Prostate gland (tissue), 2 donors: ENCODE data around the gene FAT4. TPM values are rescaled to one million over a fixed set of nuclear protein-coding genes. Genes with fewer than 3 reads are reported as not detected.

Experiments used
- DNase-seq: peaks from one replicate; pipeline ENCODE4 v3.0.0-alpha.2; 2019; ENCODE audit warnings: low spot score
- H3K27ac ChIP-seq, 2 donors: fragments of 200-600 bp; sonication (generic); 2 replicates each; pipeline ENCODE4 v1.5.1; 2017 to 2019
- H3K27me3 ChIP-seq: fragments of 200-600 bp; sonication (generic); replicated peaks from 2 replicates; pipeline ENCODE4 v1.5.1; 2019; ENCODE audit not compliant: insufficient read depth
- H3K36me3 ChIP-seq, 2 donors: fragments of 200-600 bp; sonication (generic); 1 replicate in 1 of 2; 2 replicates in 1 of 2; pipeline versions ENCODE4 v1.5.1 to v1.8.1; 2017 to 2019
- H3K4me1 ChIP-seq: fragments of 200-600 bp; sonication (generic); replicated peaks from 2 replicates; pipeline ENCODE4 v1.5.1; 2019
- H3K4me3 ChIP-seq, 2 donors: fragments of 200-600 bp; sonication (generic); 2 replicates each; pipeline ENCODE4 v1.5.1; 2017 to 2019
- H3K9me3 ChIP-seq: fragments of 200-600 bp; sonication (generic); 2 replicates; pipeline ENCODE4 v1.5.1; 2017
- POLR2A ChIP-seq: fragments of 450-650 bp; IDR thresholded peaks from one replicate; pipeline ENCODE4 v1.6.1; 2016; ENCODE audit warnings: antibody characterized with exemption, mild to moderate bottlenecking
- POLR2AphosphoS5 ChIP-seq: sonication (generic); formaldehyde crosslinking; IDR thresholded peaks from one replicate; pipeline ENCODE4 v1.6.1; 2017; ENCODE audit warnings: antibody characterized with exemption
- WGBS: methylation state at CpG from one replicate; pipeline ENCODE4 v1.1.5; 2018; 5-methylcytosine and 5-hydroxymethylcytosine counted together
- intact Hi-C: fragments of 100-400 bp; cut with DNase I; formaldehyde crosslinking; loops from one replicate; pipeline ENCODE4 v1.14.2; 2022
- total RNA-seq, 2 donors: library from RNA; depleted of rRNA; stranded (reverse); fragments of >200 nt; gene quantifications; one replicate each; pipeline ENCODE4 v1.1.0, GENCODE V29; 2016
- TF ChIP-seq, protein P1 (sequence below), 4 experiments: fragments of 200-600 bp in 2 of 4; fragments of 450-650 bp in 2 of 4; sonication (generic) in 2 of 4; IDR thresholded peaks; 1 replicate in 3 of 4; 2 replicates in 1 of 4; pipeline ENCODE4 v1.5.1; 2016 to 2019; ENCODE audit warnings: antibody characterized with exemption in 4 of 4, mild to moderate bottlenecking in 2 of 4, moderate library complexity in 2 of 4

Gene FAT4
- total RNA-seq, 2 donors from 2014 or later: 5.4 to 10.3 TPM

DNA sequence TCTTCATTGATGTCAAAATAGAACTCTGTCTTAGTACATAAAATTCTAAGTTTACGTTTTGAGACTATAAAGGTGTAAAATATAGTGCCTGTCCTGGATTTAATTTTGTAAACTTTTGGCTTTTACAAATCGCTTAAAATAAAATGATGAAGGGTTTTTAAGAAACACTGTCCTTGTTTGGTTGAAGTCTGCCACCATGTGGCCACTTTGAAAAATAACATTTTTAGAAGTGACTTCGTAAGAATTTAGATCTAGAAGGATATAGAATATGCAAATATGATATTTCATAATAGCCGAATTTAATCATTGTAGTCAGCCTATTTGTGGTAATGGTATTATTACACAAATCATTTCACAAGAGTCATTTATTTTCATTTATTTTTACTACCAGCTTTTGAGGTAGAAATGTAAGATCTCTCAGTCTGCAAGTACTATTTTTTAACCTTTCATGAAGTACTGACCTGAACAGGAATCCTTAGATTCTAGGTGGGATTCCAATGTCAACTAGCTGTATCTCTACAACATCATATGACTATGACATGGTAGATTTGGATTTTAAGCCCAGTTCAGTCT lies 31.0 kb upstream of the FAT4 start:
- H3K4me3 ChIP-seq: no peak overlapping the region
- no peaks in the 10 kb centered on the region for H3K36me3 ChIP-seq
- no peaks in the 10 kb centered on the region for H3K27me3 ChIP-seq
- TF ChIP-seq POLR2A (no peak), POLR2AphosphoS5 (no peak)
- TF ChIP-seq, protein P1, sequence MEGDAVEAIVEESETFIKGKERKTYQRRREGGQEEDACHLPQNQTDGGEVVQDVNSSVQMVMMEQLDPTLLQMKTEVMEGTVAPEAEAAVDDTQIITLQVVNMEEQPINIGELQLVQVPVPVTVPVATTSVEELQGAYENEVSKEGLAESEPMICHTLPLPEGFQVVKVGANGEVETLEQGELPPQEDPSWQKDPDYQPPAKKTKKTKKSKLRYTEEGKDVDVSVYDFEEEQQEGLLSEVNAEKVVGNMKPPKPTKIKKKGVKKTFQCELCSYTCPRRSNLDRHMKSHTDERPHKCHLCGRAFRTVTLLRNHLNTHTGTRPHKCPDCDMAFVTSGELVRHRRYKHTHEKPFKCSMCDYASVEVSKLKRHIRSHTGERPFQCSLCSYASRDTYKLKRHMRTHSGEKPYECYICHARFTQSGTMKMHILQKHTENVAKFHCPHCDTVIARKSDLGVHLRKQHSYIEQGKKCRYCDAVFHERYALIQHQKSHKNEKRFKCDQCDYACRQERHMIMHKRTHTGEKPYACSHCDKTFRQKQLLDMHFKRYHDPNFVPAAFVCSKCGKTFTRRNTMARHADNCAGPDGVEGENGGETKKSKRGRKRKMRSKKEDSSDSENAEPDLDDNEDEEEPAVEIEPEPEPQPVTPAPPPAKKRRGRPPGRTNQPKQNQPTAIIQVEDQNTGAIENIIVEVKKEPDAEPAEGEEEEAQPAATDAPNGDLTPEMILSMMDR (IDR thresholded peaks at IDR 0.05): peak; percentile 38 to 61 (median 58)
- DNase-seq: no peak
- intact Hi-C loops: loop anchor here (5.0 kb wide), 1 partner anchor 951 kb away; no protein-coding TSS in a partner anchor
- H3K27ac ChIP-seq: no peak overlapping the region
- no peaks in the 10 kb centered on the region for H3K9me3 ChIP-seq
- 2% methylated on average over 4 of the region's 4 CpGs for WGBS
- no peaks in the 10 kb centered on the region for H3K4me1 ChIP-seq

DNA sequence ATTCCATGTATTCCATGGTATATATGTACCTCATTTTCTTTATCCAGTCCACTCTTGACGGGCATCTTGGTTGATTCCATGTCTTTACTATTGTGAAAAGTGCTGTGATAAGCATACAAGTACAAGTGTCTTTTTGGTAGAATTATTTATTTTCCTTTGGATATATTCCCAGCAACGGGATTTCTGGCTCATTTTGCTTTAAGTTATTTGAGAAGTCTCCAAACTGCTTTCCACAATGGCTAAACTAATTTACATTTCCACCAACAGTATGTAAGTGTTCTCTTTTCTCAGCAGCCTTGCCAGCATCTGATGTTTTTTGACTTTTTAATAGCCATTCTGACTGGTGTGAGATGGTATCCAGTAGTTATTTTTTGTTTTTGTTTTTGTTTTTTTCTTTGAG lies 17.6 kb upstream of the FAT4 start:
- intact Hi-C loops: no loop called here
- H3K36me3 ChIP-seq: no peaks in the 10 kb centered on the region
- H3K27me3 ChIP-seq: no peaks in the 10 kb centered on the region
- H3K4me1 ChIP-seq: no peaks in the 10 kb centered on the region
- no peak overlapping the region for H3K27ac ChIP-seq
- H3K4me3 ChIP-seq: no peak overlapping the region
- TF ChIP-seq POLR2A (no peak), POLR2AphosphoS5 (no peak)
- TF ChIP-seq, protein P1 (IDR thresholded peaks at IDR 0.05): no peak
- no peaks in the 10 kb centered on the region for H3K9me3 ChIP-seq
- DNase-seq: no peak
- 57% methylated on average over 2 of the region's 2 CpGs for WGBS

DNA sequence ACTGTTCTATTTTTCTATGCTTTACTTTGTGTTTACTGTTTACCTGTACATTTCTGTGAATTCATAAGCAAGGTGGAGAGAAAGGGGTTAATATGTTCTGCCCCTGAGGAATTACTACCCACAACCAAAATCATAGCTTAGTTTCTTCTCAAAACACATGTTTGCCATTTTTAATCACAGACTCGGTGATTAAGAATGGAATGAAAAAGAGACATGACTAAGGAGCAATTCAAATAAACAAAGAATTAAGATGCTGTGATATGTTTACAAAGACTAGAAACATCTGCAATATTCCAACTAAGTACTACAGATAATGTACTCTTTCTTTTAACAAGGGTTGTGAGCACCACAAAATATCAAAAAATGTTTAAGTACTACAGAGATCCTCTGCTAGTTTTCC lies 11.7 kb upstream of the FAT4 start:
- H3K36me3 ChIP-seq: no peaks in the 10 kb centered on the region
- DNase-seq: no peak
- no peaks in the 10 kb centered on the region for H3K4me1 ChIP-seq
- intact Hi-C loops: no loop called here
- no peak overlapping the region for H3K4me3 ChIP-seq
- no peaks in the 10 kb centered on the region for H3K9me3 ChIP-seq
- H3K27me3 ChIP-seq: no peaks in the 10 kb centered on the region
- TF ChIP-seq, protein P1 (IDR thresholded peaks at IDR 0.05): no peak
- TF ChIP-seq POLR2A (no peak), POLR2AphosphoS5 (no peak)
- 30% methylated on average over 1 of the region's 1 CpG for WGBS
- H3K27ac ChIP-seq: no peak overlapping the region

DNA sequence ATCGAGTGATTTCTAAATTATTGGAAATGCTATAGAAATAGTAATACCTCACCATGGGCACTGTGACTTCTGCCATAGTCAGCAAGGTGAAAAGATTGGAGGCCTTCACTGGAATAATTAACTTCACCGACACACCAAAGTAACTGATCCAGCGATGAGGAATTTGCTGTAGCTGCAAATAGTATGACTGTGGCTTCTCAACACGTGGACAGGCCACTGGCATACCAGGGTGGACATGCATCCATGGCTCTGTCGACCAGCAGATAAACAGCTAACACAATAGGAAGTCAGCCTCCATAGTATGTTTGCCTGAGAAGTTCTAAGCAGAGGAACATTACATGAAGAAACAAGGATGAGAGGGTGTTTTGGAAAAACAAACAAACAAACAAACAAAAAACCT lies 10.9 kb upstream of the FAT4 start:
- no peaks in the 10 kb centered on the region for H3K36me3 ChIP-seq
- H3K4me3 ChIP-seq: no peak overlapping the region
- no peaks in the 10 kb centered on the region for H3K4me1 ChIP-seq
- H3K27ac ChIP-seq: no peak overlapping the region
- TF ChIP-seq POLR2A (no peak), POLR2AphosphoS5 (no peak)
- TF ChIP-seq, protein P1 (IDR thresholded peaks at IDR 0.05): no peak
- H3K27me3 ChIP-seq: no peaks in the 10 kb centered on the region
- intact Hi-C loops: no loop called here
- DNase-seq: no peak
- WGBS: 85% methylated on average over 5 of the region's 5 CpGs
- no peaks in the 10 kb centered on the region for H3K9me3 ChIP-seq

DNA sequence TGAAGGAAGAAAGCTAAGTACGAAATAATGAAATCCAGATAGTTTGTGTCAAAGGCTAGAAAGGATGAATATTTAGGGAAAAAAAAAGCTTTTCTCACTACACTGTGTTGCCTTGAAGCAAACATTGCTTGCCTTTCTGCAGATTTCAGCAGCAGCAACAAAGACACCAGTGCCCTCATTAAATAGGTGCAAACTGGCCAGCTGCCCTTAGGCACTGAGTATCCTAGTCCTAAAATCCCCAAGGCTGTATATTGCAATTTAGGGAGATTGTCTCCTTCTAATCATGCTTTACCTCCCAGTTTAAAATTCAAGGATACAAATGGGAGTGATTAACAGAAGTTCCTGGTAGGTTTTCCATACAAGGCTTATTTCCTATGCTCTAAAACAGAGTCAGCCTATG lies 8.6 kb upstream of the FAT4 start:
- Histone ChIP-seq H3K36me3 (no peaks in the 10 kb centered on the region), H3K4me3 (no peak overlapping the region), H3K4me1 (no peaks in the 10 kb centered on the region), H3K27ac (no peak overlapping the region), H3K9me3 (no peaks in the 10 kb centered on the region), H3K27me3 (no peaks in the 10 kb centered on the region)
- intact Hi-C loops: no loop called here
- no peak for TF ChIP-seq POLR2A
- TF ChIP-seq, protein P1 (IDR thresholded peaks at IDR 0.05): no peak
- no peak for TF ChIP-seq POLR2AphosphoS5
- DNase-seq: no peak
- WGBS: 93% methylated on average over 1 of the region's 1 CpG
